Upper lobe of left lung (tissue), 6 donors: ENCODE measurements around the gene ZBTB26. TPM values are rescaled to one million over a fixed set of nuclear protein-coding genes. Genes with fewer than 3 reads are reported as not detected.

Experiments
- ATAC-seq, 2 donors: fragments of 200-7000 bp; cut with Tn5 transposase; one replicate each; pipeline ENCODE4 v1.9.1; 2022; ENCODE audit warnings: mild to moderate bottlenecking in 2 of 2, moderate library complexity in 2 of 2; ENCODE audit not compliant: low FRiP score in 2 of 2
- DNase-seq, 2 donors: peaks; one replicate each; pipeline ENCODE4 v3.0.0-alpha.2; 2019 to 2020
- H3K27ac ChIP-seq, 4 donors: fragments of 200-600 bp; sonication (generic); one replicate each; pipeline ENCODE4 v1.5.1; 2016 to 2019
- H3K27me3 ChIP-seq, 4 donors: fragments of 200-600 bp; sonication (generic); one replicate each; pipeline ENCODE4 v1.5.1; 2017 to 2019
- H3K36me3 ChIP-seq, 4 donors: fragments of 200-600 bp; sonication (generic); one replicate each; pipeline ENCODE4 v1.5.1; 2016 to 2019
- H3K4me1 ChIP-seq, 4 donors: fragments of 200-600 bp; sonication (generic); one replicate each; pipeline ENCODE4 v1.5.1; 2018 to 2019
- H3K4me3 ChIP-seq, 4 donors: fragments of 200-600 bp; sonication (generic); one replicate each; pipeline ENCODE4 v1.5.1; 2017 to 2019; ENCODE audit warnings: mild to moderate bottlenecking in 2 of 4, moderate library complexity in 1 of 4
- H3K9me3 ChIP-seq, 4 donors: fragments of 200-600 bp; sonication (generic); one replicate each; pipeline ENCODE4 v1.5.1; 2018 to 2019
- EP300 ChIP-seq, 4 donors: sonication (generic); formaldehyde crosslinking; IDR thresholded peaks; one replicate each; pipeline ENCODE4 v1.5.1; 2017; ENCODE audit warnings: antibody characterized with exemption in 4 of 4, control low read depth in 2 of 4
- POLR2A ChIP-seq, 4 donors: fragments of 450-650 bp; IDR thresholded peaks; one replicate each; pipeline ENCODE4 v1.5.1; 2016 to 2017; ENCODE audit warnings: antibody characterized with exemption in 4 of 4, mild to moderate bottlenecking in 2 of 4
- POLR2AphosphoS5 ChIP-seq, 2 donors: sonication (generic); formaldehyde crosslinking; IDR thresholded peaks; one replicate each; pipeline ENCODE4 v1.5.1; 2017; ENCODE audit warnings: antibody characterized with exemption in 2 of 2
- WGBS, 2 donors: methylation state at CpG; one replicate each; pipeline ENCODE4 v1.1.5; 2017 to 2018; 5-methylcytosine and 5-hydroxymethylcytosine counted together
- total RNA-seq, 6 donors: library from RNA; depleted of rRNA in 4 of 6; stranded (reverse); fragments of >200 nt in 4 of 6; gene quantifications; one replicate each; pipeline versions ENCODE4 v1.1.0 to v1.2.1, GENCODE V29; 2016 to 2021
- TF ChIP-seq, protein P1 (sequence below), 6 experiments: fragments of 450-650 bp in 4 of 6; fragments of 200-600 bp in 2 of 6; sonication (generic) in 2 of 6; IDR thresholded peaks; one replicate each; pipeline ENCODE4 v1.5.1; 2016 to 2019; ENCODE audit warnings: antibody characterized with exemption in 6 of 6
- donor health status: DM: no; HTN: no; CAD: no; lungs with moderate emphysema.
- donor health status: DM: no; HTN: yes; CAD: no; lungs with severe emphysema.

The ZBTB26 gene, protein sequence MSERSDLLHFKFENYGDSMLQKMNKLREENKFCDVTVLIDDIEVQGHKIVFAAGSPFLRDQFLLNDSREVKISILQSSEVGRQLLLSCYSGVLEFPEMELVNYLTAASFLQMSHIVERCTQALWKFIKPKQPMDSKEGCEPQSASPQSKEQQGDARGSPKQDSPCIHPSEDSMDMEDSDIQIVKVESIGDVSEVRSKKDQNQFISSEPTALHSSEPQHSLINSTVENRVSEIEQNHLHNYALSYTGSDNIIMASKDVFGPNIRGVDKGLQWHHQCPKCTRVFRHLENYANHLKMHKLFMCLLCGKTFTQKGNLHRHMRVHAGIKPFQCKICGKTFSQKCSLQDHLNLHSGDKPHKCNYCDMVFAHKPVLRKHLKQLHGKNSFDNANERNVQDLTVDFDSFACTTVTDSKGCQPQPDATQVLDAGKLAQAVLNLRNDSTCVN
- 1 to 10 TPM; 2.9 to 8.0 (median 5.2) TPM for total RNA-seq

DNA sequence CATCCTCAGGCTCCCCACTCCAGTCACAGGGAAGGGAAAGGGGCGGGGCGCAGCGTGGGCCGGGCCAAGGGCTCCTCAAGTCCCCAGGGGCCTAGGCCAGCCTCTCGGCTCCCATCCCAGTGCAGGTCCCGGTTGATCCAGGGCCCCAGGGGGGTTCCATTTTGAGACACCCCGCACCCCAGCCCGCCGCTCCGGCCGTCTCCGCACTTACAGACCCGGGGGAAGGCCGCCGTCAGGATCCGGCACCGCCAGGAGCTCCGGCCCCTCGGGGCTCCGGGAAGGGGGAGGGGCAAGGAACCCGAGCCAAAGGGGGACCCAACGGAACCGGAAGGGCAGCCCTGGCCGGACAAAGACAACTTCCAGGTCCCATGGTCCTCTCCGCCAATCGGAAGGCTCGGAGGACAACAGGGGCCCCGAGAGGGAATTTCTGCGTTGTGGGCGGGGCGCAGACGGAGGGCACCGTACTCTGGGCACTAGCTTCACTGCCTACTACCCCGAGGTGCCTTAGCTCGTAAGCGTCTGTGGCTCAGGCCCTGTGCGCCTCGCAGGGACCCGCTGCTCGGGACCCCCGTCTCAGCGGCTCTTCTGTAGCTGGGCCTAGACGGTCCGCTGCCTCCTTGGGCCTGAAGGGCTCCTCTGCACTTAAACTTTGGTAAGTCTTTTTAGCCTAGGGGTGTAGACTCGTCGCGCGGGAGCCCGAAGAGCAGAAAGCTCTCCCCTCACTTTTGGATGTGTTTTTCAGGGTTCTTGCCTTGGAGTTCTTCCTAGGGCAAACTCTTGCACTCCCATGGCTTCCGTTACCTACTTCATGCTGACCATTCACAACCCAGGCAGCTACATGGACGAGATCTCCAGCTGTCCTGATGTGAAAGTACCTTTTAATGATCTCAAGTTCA is at the start of gene ZBTB26:
TSS of gene ZBTB26 (minus strand) at position 287 of the 896 bp plus-strand sequence. CDS start 11,578 bp downstream, outside the sequence.
- no peak for TF ChIP-seq EP300 (IDR thresholded peaks at IDR 0.05)
- TF ChIP-seq POLR2A (IDR thresholded peaks at IDR 0.05): peak in 2 of 4 donors; percentile 38 to 74
- TF ChIP-seq, protein P1, sequence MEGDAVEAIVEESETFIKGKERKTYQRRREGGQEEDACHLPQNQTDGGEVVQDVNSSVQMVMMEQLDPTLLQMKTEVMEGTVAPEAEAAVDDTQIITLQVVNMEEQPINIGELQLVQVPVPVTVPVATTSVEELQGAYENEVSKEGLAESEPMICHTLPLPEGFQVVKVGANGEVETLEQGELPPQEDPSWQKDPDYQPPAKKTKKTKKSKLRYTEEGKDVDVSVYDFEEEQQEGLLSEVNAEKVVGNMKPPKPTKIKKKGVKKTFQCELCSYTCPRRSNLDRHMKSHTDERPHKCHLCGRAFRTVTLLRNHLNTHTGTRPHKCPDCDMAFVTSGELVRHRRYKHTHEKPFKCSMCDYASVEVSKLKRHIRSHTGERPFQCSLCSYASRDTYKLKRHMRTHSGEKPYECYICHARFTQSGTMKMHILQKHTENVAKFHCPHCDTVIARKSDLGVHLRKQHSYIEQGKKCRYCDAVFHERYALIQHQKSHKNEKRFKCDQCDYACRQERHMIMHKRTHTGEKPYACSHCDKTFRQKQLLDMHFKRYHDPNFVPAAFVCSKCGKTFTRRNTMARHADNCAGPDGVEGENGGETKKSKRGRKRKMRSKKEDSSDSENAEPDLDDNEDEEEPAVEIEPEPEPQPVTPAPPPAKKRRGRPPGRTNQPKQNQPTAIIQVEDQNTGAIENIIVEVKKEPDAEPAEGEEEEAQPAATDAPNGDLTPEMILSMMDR (IDR thresholded peaks at IDR 0.05): no peak
- TF ChIP-seq POLR2AphosphoS5 (IDR thresholded peaks at IDR 0.05): peak; percentile 65 to 80
- WGBS, 2 donors: 1% methylated on average over 16 to 43 of the region's 51 CpGs
- H3K27ac ChIP-seq: peak within 1 kb of the TSS; percentile 74 to 89 (median 86)
- DNase-seq: peak; percentile 94 to 98
- H3K27me3 ChIP-seq: no peaks in the 10 kb centered on the region
- peak; percentile 99 to 100 for ATAC-seq
- peaks cover 29 to 35% (median 31%) of the 10 kb centered on the region in 4 donors for H3K4me1 ChIP-seq
- peak within 1 kb of the TSS; percentile 73 to 93 (median 83) for H3K4me3 ChIP-seq
- no peaks in the 10 kb centered on the region for H3K9me3 ChIP-seq
- H3K36me3 ChIP-seq: peaks cover 0 to 12% (median under 1%) of the 10 kb centered on the region in 4 donors

DNA sequence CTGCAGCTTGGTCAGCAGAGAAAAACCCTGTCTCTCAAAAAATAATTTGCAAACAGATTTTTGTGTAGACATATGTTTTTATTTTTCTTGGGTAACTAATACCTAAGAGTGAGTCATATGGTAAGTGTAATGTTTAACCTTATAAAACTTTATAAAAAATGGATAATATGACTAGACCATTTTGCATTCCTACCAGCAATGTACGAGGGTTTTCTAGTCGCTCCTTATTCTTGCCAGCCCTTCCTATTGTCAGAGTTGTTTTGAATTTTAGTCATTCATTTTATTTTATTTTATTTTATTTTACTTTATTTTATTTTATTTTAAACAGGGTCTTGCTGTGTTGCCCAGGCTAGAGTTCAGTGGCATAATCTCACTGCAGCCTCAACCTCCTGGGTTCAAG is 47.3 kb upstream of the ZBTB26 start:
- no peaks in the 10 kb centered on the region for H3K9me3 ChIP-seq
- no peaks in the 10 kb centered on the region for H3K36me3 ChIP-seq
- no peak overlapping the region for H3K4me3 ChIP-seq
- no peak for ATAC-seq
- WGBS, 2 donors: 72 to 98% methylated on average over 2 of the region's 2 CpGs
- H3K27ac ChIP-seq: no peak overlapping the region
- no peaks in the 10 kb centered on the region for H3K27me3 ChIP-seq
- DNase-seq: no peak
- peaks cover 7 to 14% (median 10%) of the 10 kb centered on the region in 4 donors for H3K4me1 ChIP-seq
- TF ChIP-seq EP300 (IDR thresholded peaks at IDR 0.05): no peak
- TF ChIP-seq POLR2AphosphoS5 (IDR thresholded peaks at IDR 0.05): no peak

DNA sequence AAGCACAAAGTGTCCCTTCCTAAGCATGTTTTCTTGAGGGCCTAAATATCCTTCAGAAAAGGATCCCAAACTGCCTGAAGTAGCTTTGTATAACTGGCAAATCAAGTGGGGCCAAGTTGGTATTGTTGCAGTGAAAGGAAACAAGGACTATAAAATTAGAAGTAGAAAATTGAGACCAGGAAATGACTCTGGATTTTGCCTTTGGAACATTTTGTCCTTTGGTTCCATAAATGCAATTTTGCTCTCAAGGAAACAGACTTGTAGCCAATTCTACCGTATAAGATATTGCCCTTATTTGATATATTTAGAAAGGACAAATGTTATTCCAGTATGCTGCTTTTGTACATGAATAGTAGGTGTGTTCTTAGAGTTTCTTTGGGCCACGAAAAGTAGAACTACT is 43.9 kb upstream of the ZBTB26 start:
- no peak for DNase-seq
- Histone ChIP-seq H3K27ac (peak overlapping the region; percentile 42 to 73 (median 66)), H3K4me1 (peaks cover 7 to 10% (median 9%) of the 10 kb centered on the region in 4 donors), H3K36me3 (peaks cover 0 to 21% (median 4%) of the 10 kb centered on the region in 4 donors), H3K4me3 (no peak overlapping the region), H3K9me3 (no peaks in the 10 kb centered on the region), H3K27me3 (no peaks in the 10 kb centered on the region)
- WGBS, 2 donors: 55 to 57% methylated on average over 2 of the region's 2 CpGs
- ATAC-seq: no peak
- no peak for TF ChIP-seq POLR2A (IDR thresholded peaks at IDR 0.05)
- no peak for TF ChIP-seq EP300 (IDR thresholded peaks at IDR 0.05)
- TF ChIP-seq, protein P1 (IDR thresholded peaks at IDR 0.05): no peak
- TF ChIP-seq POLR2AphosphoS5 (IDR thresholded peaks at IDR 0.05): no peak

DNA sequence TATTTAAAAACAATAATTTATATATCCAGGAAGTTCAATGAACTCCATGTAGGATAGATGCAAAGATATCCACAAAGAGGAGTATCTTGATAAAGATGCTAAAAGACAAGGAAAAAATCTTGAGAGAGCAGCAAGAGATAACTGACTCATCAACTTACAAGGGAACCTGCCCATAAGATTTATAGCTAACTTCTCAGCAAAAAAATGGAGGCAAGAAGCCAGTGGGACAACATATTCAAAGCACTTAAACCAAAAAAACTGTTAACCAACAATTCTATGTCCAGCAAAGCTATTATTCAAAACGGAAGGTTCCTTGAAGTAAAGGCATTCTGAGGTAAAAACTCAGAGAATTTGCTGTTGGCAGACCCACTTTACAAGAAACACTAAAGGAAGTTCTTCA is 29.8 kb upstream of the ZBTB26 start:
- Histone ChIP-seq H3K4me1 (no peaks in the 10 kb centered on the region), H3K4me3 (no peak overlapping the region), H3K27ac (no peak overlapping the region), H3K27me3 (no peaks in the 10 kb centered on the region), H3K36me3 (peaks cover 0 to 16% (median 0%) of the 10 kb centered on the region in 4 donors), H3K9me3 (no peaks in the 10 kb centered on the region)
- TF ChIP-seq, protein P1 (IDR thresholded peaks at IDR 0.05): no peak
- TF ChIP-seq EP300 (IDR thresholded peaks at IDR 0.05) (no peak), POLR2AphosphoS5 (IDR thresholded peaks at IDR 0.05) (no peak), POLR2A (IDR thresholded peaks at IDR 0.05) (no peak)
- no peak for ATAC-seq
- DNase-seq: no peak
- WGBS, 2 donors: 90 to 95% methylated on average over 1 of the region's 1 CpG

DNA sequence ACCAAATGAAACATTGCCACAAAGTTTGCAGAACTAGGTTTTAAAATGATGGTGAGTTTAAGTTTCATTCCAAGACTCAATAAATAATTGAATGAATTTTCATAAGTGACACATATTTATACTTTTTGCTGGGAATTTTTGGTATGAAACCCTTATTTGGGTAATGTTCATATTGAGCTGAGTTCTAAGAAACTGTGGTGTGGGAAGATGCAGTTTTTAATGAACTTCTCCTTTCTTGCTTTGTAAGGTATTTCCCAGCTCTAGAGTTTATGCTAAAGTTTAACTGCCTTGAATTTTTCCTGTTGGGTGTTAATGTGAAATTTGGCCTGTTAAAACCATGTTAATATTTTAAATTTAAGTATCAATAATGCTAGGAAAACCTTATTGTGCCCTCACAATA is 24.6 kb upstream of the ZBTB26 start:
- Histone ChIP-seq H3K36me3 (peaks cover 0 to 13% (median 0%) of the 10 kb centered on the region in 4 donors), H3K27ac (no peak overlapping the region), H3K27me3 (no peaks in the 10 kb centered on the region), H3K9me3 (no peaks in the 10 kb centered on the region), H3K4me3 (no peak overlapping the region), H3K4me1 (peaks cover 3 to 26% (median 19%) of the 10 kb centered on the region in 4 donors)
- no peak for DNase-seq
- no peak for ATAC-seq
- no peak for TF ChIP-seq POLR2A (IDR thresholded peaks at IDR 0.05)
- TF ChIP-seq EP300 (IDR thresholded peaks at IDR 0.05): no peak
- TF ChIP-seq POLR2AphosphoS5 (IDR thresholded peaks at IDR 0.05): no peak
- TF ChIP-seq, protein P1 (IDR thresholded peaks at IDR 0.05): no peak
